ENCODE measurements around the gene GRIN2C.

- TF ChIP-seq CTCF (conservative IDR thresholded peaks at IDR 0.05) (no peak), ZFX (IDR thresholded peaks at IDR 0.05) (no peak)
These were observed 16.4 kb downstream of the GRIN2C start for GRCh38 chr17:74843352-74843627.

Data from C4-2B (cell line).